GM19397 (cell line): ENCODE data around the gene CEMIP.

Experiments used
- ATAC-seq: cut with Tn5 transposase; IDR thresholded peaks from one replicate; pipeline ENCODE4 v1.9.1; 2021; ENCODE audit warnings: mild to moderate bottlenecking, moderate library complexity; ENCODE audit not compliant: unreplicated experiment

Gene CEMIP

GRCh38 chr15:80970658-80971057 lies 191.5 kb downstream of the CEMIP start:
- no peak for ATAC-seq

- ATAC-seq: no peak
Observed at GRCh38 chr15:80971143-80971542, 192.0 kb downstream of the CEMIP start.

- no peak for ATAC-seq
Observed at GRCh38 chr15:80972276-80972675, 193.1 kb downstream of the CEMIP start.

- ATAC-seq: no peak
Observed at GRCh38 chr15:80974914-80975313, 195.7 kb downstream of the CEMIP start.

GRCh38 chr15:80976851-80977250 lies 197.7 kb downstream of the CEMIP start:
- no peak for ATAC-seq

GRCh38 chr15:80977627-80978036 lies 198.5 kb downstream of the CEMIP start:
- no peak for ATAC-seq

GRCh38 chr15:80978685-80979329 lies 199.6 kb downstream of the CEMIP start:
- no peak for ATAC-seq

GRCh38 chr15:80979538-80980200 lies 200.5 kb downstream of the CEMIP start:
- no peak for ATAC-seq

GRCh38 chr15:80982205-80982604 lies 203.0 kb downstream of the CEMIP start:
- ATAC-seq: no peak

- ATAC-seq: no peak
Observed at GRCh38 chr15:80982839-80983238, 203.7 kb downstream of the CEMIP start.

- no peak for ATAC-seq
Observed at GRCh38 chr15:80984856-80985255, 205.7 kb downstream of the CEMIP start.

- no peak for ATAC-seq
Observed at GRCh38 chr15:80985981-80986380, 206.8 kb downstream of the CEMIP start.

- no peak for ATAC-seq
Observed at GRCh38 chr15:80986487-80986886, 207.3 kb downstream of the CEMIP start.

GRCh38 chr15:80988148-80988796 lies 209.1 kb downstream of the CEMIP start:
- no peak for ATAC-seq

GRCh38 chr15:80989081-80989517 lies 209.9 kb downstream of the CEMIP start:
- no peak for ATAC-seq

GRCh38 chr15:80989518-80990478 lies 210.6 kb downstream of the CEMIP start, which contains the start of gene MESD:
TSS of gene MESD (minus strand) at chr15:80989819. CDS start at chr15:80989791, 28 bp downstream.
- ATAC-seq: peak; percentile 98

- ATAC-seq: no peak
Observed at GRCh38 chr15:80990955-80991354, 211.8 kb downstream of the CEMIP start.

- no peak for ATAC-seq
Observed at GRCh38 chr15:80991421-80991820, 212.3 kb downstream of the CEMIP start.

- no peak for ATAC-seq
Observed at GRCh38 chr15:80992006-80992405, 212.8 kb downstream of the CEMIP start.

- no peak for ATAC-seq
Observed at GRCh38 chr15:80992441-80992840, 213.3 kb downstream of the CEMIP start.

GRCh38 chr15:80996247-80996646 lies 217.1 kb downstream of the CEMIP start:
- ATAC-seq: no peak
